ENCODE data around the gene ATG9B. TPM values are rescaled to one million over a fixed set of nuclear protein-coding genes. Genes with fewer than 3 reads are reported as not detected.

The ATG9B gene
- total and polyA plus RNA-seq, 9 of the 15 experiments (the other 6 are each of a cell fraction or from before 2014, with no cell fraction given) = 0.29 to 8.0 (median 2.1) TPM

DNA sequence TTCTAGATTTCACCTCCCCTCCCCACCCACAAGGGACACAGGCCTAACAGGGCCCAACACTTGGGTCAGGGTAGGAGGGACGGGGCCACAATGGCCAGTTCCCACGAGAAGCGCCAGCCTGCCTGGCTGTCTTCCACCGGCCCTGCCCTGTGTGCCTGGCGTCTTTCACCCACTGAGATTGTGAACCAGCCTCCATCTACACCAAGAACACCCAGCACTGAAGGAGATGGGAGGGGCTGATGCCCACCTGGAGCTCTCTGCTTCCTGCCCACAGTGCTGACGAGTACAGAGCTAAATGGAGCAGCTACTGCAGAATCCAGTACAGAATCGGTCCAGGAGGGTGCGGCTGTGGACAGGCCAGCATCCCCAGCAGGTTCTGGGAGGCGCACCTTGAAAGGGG lies 21.7 kb upstream of the ATG9B start:
- in situ Hi-C loops (cut with MboI) = no loop called here
- Histone ChIP-seq H3K9me1 (ENCODE audit: control insufficient read depth, insufficient read depth, low read length) (peaks cover 2% of the 10 kb centered on the region), H3K79me2 (ENCODE audit: control insufficient read depth, insufficient read depth, low read length) (no peaks in the 10 kb centered on the region), H3K4me3 (no peak overlapping the region), H4K20me1 (replicated peaks; ENCODE audit: control insufficient read depth, insufficient read depth, low read length) (no peaks in the 10 kb centered on the region), H3K9me3 (replicated peaks; ENCODE audit: control insufficient read depth, insufficient read depth, low read depth, low read length) (no peaks in the 10 kb centered on the region), H3K27me3 (ENCODE audit: control insufficient read depth in 2 of 2, insufficient read depth in 2 of 2, low read length in 2 of 2) (no peaks in the 10 kb centered on the region), H2AFZ (ENCODE audit: low read depth, low read length) (no peak overlapping the region), H3K9ac (ENCODE audit: insufficient read depth in 1 of 2, low read depth in 2 of 2, low read length in 2 of 2) (peak overlapping the region in 1 of 2 experiments; percentile 77; a peak in 2 of 4 replicates), H3K36me3 (ENCODE audit: control insufficient read depth, insufficient read depth, low read length) (peaks cover 21% of the 10 kb centered on the region), H3K27ac (ENCODE audit: extremely low read depth, low read depth, low read length) (no peak overlapping the region), H3K4me1 (replicated peaks in 1 of 2; ENCODE audit: control insufficient read depth in 2 of 2, insufficient read depth in 2 of 2, low read length in 2 of 2) (peaks cover under 1 to 56% of the 10 kb centered on the region in 2 experiments; a peak in 3 of 5 replicates), H3K4me2 (ENCODE audit: insufficient read depth, low read length) (no peak overlapping the region)
- TF ChIP-seq POLR2G (IDR thresholded peaks at IDR 0.05; ENCODE audit: low read depth, low read length) (peak; percentile 34; the same call in 1 of the 2 replicates), HDAC2 (IDR thresholded peaks at IDR 0.05) (no peak), C11orf30 (IDR thresholded peaks at IDR 0.05; ENCODE audit: low read depth) (no peak)
- ChIA-PET CTCF (ENCODE audit: low intra/inter-chr PET ratio) (no interaction called here), POLR2A (interaction anchor here (0.6 to 1.8 kb wide), 4 partner anchors 9 to 444 kb away, joined by 3 to 6 read pairs (median 4); no protein-coding TSS in a partner anchor)
- FAIRE-seq (no peak), ATAC-seq (no peak; the same call in 2 of the 3 replicates), DNase-seq (ENCODE audit: extremely low read depth in 1 of 4, low spot score in 3 of 4) (no peak)
- intact Hi-C loops (cut with micrococcal nuclease) = no loop called here
- no TSS peak for BruUV-seq (replicated peaks)
- 77% methylated on average over 9 of the region's 9 CpGs for WGBS (ENCODE audit: insufficient coverage, low coverage, missing lambda C conversion rate)

DNA sequence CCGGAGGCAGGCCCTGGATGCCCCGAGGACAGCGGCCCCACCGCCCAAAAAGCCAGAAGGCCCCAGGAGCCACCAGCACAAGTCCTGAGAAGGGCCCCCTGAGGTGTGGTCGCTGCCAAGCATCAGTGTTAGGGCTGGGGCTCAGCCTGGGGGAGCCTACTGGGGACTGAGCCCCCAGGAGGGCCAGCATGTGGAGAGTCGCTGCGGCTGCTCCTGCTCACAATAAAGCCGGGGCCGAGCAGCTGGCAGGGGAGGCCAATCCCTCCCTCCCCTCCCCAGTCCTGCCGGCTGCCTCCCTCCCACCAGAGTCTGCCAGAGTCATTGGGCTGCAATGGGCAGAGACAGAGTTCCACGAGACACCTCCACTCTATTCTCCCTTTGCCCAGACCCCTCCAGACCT lies 21.0 kb upstream of the ATG9B start:
- in situ Hi-C loops (cut with MboI) (no loop called here), intact Hi-C loops (cut with micrococcal nuclease) (no loop called here)
- no peak overlapping the region for H3K4me3 ChIP-seq
- peaks cover 6% of the 10 kb centered on the region for H3K9me1 ChIP-seq (ENCODE audit: control insufficient read depth, insufficient read depth, low read length)
- no peaks in the 10 kb centered on the region for H3K9me3 ChIP-seq (replicated peaks; ENCODE audit: control insufficient read depth, insufficient read depth, low read depth, low read length)
- H3K27ac ChIP-seq (ENCODE audit: extremely low read depth, low read depth, low read length) = no peak overlapping the region
- TF ChIP-seq EP300 (IDR thresholded peaks at IDR 0.05; ENCODE audit: low read length) (no peak), ZNF778 (CRISPR knock-in tag; IDR thresholded peaks at IDR 0.05) (no peak), CCAR2 (IDR thresholded peaks at IDR 0.05; ENCODE audit: low read depth, low read length) (no peak), NFIC (IDR thresholded peaks at IDR 0.05) (no peak), POLR2G (IDR thresholded peaks at IDR 0.05; ENCODE audit: low read depth, low read length) (peak; percentile 53; the same call in 1 of the 2 replicates), ZNF184 (CRISPR knock-in tag; IDR thresholded peaks at IDR 0.05) (no peak), CBFA2T2 (conservative IDR thresholded peaks at IDR 0.05) (no peak)
- TF ChIP-seq, protein P1, sequence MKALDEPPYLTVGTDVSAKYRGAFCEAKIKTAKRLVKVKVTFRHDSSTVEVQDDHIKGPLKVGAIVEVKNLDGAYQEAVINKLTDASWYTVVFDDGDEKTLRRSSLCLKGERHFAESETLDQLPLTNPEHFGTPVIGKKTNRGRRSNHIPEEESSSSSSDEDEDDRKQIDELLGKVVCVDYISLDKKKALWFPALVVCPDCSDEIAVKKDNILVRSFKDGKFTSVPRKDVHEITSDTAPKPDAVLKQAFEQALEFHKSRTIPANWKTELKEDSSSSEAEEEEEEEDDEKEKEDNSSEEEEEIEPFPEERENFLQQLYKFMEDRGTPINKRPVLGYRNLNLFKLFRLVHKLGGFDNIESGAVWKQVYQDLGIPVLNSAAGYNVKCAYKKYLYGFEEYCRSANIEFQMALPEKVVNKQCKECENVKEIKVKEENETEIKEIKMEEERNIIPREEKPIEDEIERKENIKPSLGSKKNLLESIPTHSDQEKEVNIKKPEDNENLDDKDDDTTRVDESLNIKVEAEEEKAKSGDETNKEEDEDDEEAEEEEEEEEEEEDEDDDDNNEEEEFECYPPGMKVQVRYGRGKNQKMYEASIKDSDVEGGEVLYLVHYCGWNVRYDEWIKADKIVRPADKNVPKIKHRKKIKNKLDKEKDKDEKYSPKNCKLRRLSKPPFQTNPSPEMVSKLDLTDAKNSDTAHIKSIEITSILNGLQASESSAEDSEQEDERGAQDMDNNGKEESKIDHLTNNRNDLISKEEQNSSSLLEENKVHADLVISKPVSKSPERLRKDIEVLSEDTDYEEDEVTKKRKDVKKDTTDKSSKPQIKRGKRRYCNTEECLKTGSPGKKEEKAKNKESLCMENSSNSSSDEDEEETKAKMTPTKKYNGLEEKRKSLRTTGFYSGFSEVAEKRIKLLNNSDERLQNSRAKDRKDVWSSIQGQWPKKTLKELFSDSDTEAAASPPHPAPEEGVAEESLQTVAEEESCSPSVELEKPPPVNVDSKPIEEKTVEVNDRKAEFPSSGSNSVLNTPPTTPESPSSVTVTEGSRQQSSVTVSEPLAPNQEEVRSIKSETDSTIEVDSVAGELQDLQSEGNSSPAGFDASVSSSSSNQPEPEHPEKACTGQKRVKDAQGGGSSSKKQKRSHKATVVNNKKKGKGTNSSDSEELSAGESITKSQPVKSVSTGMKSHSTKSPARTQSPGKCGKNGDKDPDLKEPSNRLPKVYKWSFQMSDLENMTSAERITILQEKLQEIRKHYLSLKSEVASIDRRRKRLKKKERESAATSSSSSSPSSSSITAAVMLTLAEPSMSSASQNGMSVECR (CRISPR knock-in tag; IDR thresholded peaks at IDR 0.05) = no peak
- TF ChIP-seq, protein P2, sequence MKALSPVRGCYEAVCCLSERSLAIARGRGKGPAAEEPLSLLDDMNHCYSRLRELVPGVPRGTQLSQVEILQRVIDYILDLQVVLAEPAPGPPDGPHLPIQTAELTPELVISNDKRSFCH (CRISPR knock-in tag; IDR thresholded peaks at IDR 0.05) = no peak
- TF ChIP-seq, protein P2 (tag; IDR thresholded peaks at IDR 0.05) = no peak
- POLR2A ChIA-PET = interaction anchor here (0.6 to 0.8 kb wide), 2 partner anchors 8 to 16 kb away, joined by 3 read pairs; no protein-coding TSS in a partner anchor
- 84% methylated on average over 11 of the region's 11 CpGs for WGBS (ENCODE audit: insufficient coverage, low coverage, missing lambda C conversion rate)
- H3K4me2 ChIP-seq (ENCODE audit: insufficient read depth, low read length) = no peak overlapping the region
- no peaks in the 10 kb centered on the region for H3K27me3 ChIP-seq (ENCODE audit: control insufficient read depth in 2 of 2, insufficient read depth in 2 of 2, low read length in 2 of 2)
- H3K79me2 ChIP-seq (ENCODE audit: control insufficient read depth, insufficient read depth, low read length) = no peaks in the 10 kb centered on the region
- CTCF ChIA-PET (ENCODE audit: low intra/inter-chr PET ratio) = no interaction called here
- H4K20me1 ChIP-seq (replicated peaks; ENCODE audit: control insufficient read depth, insufficient read depth, low read length) = 0 out of 2 replicates have a peak, but pooled peaks cover 3% of the 10 kb centered on the region
- peaks cover 7 to 56% of the 10 kb centered on the region in 2 experiments for H3K4me1 ChIP-seq (replicated peaks in 1 of 2; ENCODE audit: control insufficient read depth in 2 of 2, insufficient read depth in 2 of 2, low read length in 2 of 2)
- no TSS peak for BruUV-seq (replicated peaks)
- no peak overlapping the region for H3K9ac ChIP-seq (ENCODE audit: insufficient read depth in 1 of 2, low read depth in 2 of 2, low read length in 2 of 2)
- no peak for FAIRE-seq
- no peak for DNase-seq (ENCODE audit: extremely low read depth in 1 of 4, low spot score in 3 of 4)
- no peak overlapping the region for H2AFZ ChIP-seq (ENCODE audit: low read depth, low read length)
- no peak for ATAC-seq
- H3K36me3 ChIP-seq (ENCODE audit: control insufficient read depth, insufficient read depth, low read length) = peaks cover 21% of the 10 kb centered on the region
